GM23338 (cell line): ENCODE measurements around the gene GRHL3. TPM values are rescaled to one million over a fixed set of nuclear protein-coding genes. Genes with fewer than 3 reads are reported as not detected.

Experiments
- ATAC-seq: fragments of 200-7000 bp; cut with Tn5 transposase; 3 replicates; pipeline ENCODE4 v1.9.1; 2020
- DNase-seq: peaks from one replicate; pipeline ENCODE4 v3.0.0-alpha.2; 2015; ENCODE audit warnings: low spot score
- H2AFZ ChIP-seq: fragments of 200-600 bp; sonication (generic); 2 replicates; pipeline ENCODE4 v1.8.0; 2016; ENCODE audit warnings: antibody characterized with exemption, mild to moderate bottlenecking, moderate library complexity
- H3F3A ChIP-seq: fragments of 200-600 bp; sonication (generic); replicated peaks from 2 replicates; pipeline ENCODE4 v1.8.0; 2017; ENCODE audit warnings: antibody characterized with exemption, mixed run types, low read depth
- H3K27ac ChIP-seq: fragments of 200-600 bp; sonication (generic); 2 replicates; pipeline ENCODE4 v1.6.1; 2016; ENCODE audit warnings: low read depth
- H3K27me3 ChIP-seq: fragments of 200-600 bp; sonication (generic); 2 replicates; pipeline ENCODE4 v1.8.0; 2016; ENCODE audit warnings: mild to moderate bottlenecking, mixed run types, moderate library complexity; ENCODE audit not compliant: insufficient read depth
- H3K36me3 ChIP-seq: fragments of 200-600 bp; sonication (generic); 2 replicates; pipeline ENCODE4 v1.8.0; 2016; ENCODE audit warnings: mild to moderate bottlenecking; ENCODE audit not compliant: insufficient read depth
- H3K4me1 ChIP-seq: fragments of 200-600 bp; sonication (generic); 2 replicates; pipeline ENCODE4 v1.8.0; 2016; ENCODE audit warnings: mild to moderate bottlenecking, moderate library complexity; ENCODE audit not compliant: insufficient read depth
- H3K4me2 ChIP-seq: fragments of 200-600 bp; sonication (generic); 2 replicates; pipeline ENCODE4 v1.7.1; 2017; ENCODE audit warnings: mixed run types
- H3K4me3 ChIP-seq: fragments of 200-600 bp; sonication (generic); 2 replicates; pipeline ENCODE4 v1.6.1; 2016; ENCODE audit warnings: mixed run types
- H3K79me2 ChIP-seq: fragments of 200-600 bp; sonication (generic); replicated peaks from 2 replicates; pipeline ENCODE4 v1.8.0; 2017; ENCODE audit warnings: mild to moderate bottlenecking; ENCODE audit not compliant: insufficient read depth
- H3K9me2 ChIP-seq: fragments of 200-600 bp; sonication (generic); 2 replicates; pipeline ENCODE4 v1.8.0; 2017; ENCODE audit not compliant: insufficient read depth
- H4K20me1 ChIP-seq: fragments of 200-600 bp; sonication (generic); replicated peaks from 2 replicates; pipeline ENCODE4 v1.8.0; 2017; ENCODE audit warnings: mild to moderate bottlenecking; ENCODE audit not compliant: insufficient read depth
- H3K27ac Mint-ChIP-seq: 2 replicates; pipeline ENCODE4 v1.8.0; 2020; ENCODE audit warnings: inconsistent platforms, mild to moderate bottlenecking, moderate library complexity, mixed read lengths
- H3K27me3 Mint-ChIP-seq: 3 replicates; pipeline ENCODE4 v1.8.0; 2022; ENCODE audit warnings: low read depth, mild to moderate bottlenecking, moderate library complexity, mixed read lengths, inconsistent platforms; ENCODE audit not compliant: insufficient read depth, poor library complexity
- H3K36me3 Mint-ChIP-seq: 3 replicates; pipeline ENCODE4 v1.8.0; 2021; ENCODE audit warnings: low read depth, mild to moderate bottlenecking, inconsistent platforms, moderate library complexity, mixed read lengths
- H3K4me1 Mint-ChIP-seq: 3 replicates; pipeline ENCODE4 v1.8.0; 2020; ENCODE audit warnings: mild to moderate bottlenecking, inconsistent platforms, mixed read lengths
- H3K4me3 Mint-ChIP-seq: 3 replicates; pipeline ENCODE4 v1.8.0; 2021; ENCODE audit warnings: moderate library complexity, mild to moderate bottlenecking, inconsistent platforms, mixed read lengths
- H3K9me3 Mint-ChIP-seq: 3 replicates; pipeline ENCODE4 v1.8.0; 2020; ENCODE audit warnings: moderate library complexity, mild to moderate bottlenecking, inconsistent platforms, mixed read lengths
- CREB1 ChIP-seq: fragments of 250-450 bp; sonication (Bioruptor Pico); IDR thresholded peaks from 2 replicates; pipeline ENCODE4 v1.5.0; 2020; ENCODE audit warnings: low read depth, mild to moderate bottlenecking, moderate library complexity
- CTCF ChIP-seq, 2 experiments: fragments of 200-600 bp in 1 of 2; sonication (generic) in 1 of 2; conservative IDR thresholded peaks; 2 replicates each; pipeline versions ENCODE4 v1.5.1 to v1.6.1; 2016 to 2017; ENCODE audit warnings: antibody characterized with exemption in 2 of 2, low read depth in 2 of 2, mild to moderate bottlenecking in 2 of 2, moderate library complexity in 1 of 2
- ETS1 ChIP-seq: IDR thresholded peaks from 2 replicates; pipeline ENCODE4 v1.6.1; 2016; ENCODE audit warnings: antibody characterized with exemption
- EZH2 ChIP-seq: fragments of 200-600 bp; sonication (generic); IDR thresholded peaks from one replicate; pipeline ENCODE4 v1.8.0; 2017; ENCODE audit warnings: antibody characterized with exemption, mild to moderate bottlenecking, low read depth; ENCODE audit not compliant: unreplicated experiment
- EZH2phosphoT487 ChIP-seq: fragments of 200-600 bp; sonication (generic); IDR thresholded peaks from one replicate; pipeline ENCODE4 v1.8.1; 2018; ENCODE audit warnings: antibody characterized with exemption; ENCODE audit not compliant: unreplicated experiment
- JUNB ChIP-seq: IDR thresholded peaks from one replicate; pipeline ENCODE4 v1.6.1; 2016; ENCODE audit warnings: antibody characterized with exemption; ENCODE audit not compliant: unreplicated experiment
- NANOG ChIP-seq: IDR thresholded peaks from 2 replicates; pipeline ENCODE4 v1.6.1; 2016; ENCODE audit warnings: antibody characterized with exemption, borderline replicate concordance
- POLR2AphosphoS5 ChIP-seq: IDR thresholded peaks from 2 replicates; pipeline ENCODE4 v1.6.1; 2016; ENCODE audit warnings: antibody characterized with exemption, low read depth
- REST ChIP-seq: IDR thresholded peaks from one replicate; pipeline ENCODE4 v1.6.1; 2018; ENCODE audit warnings: antibody characterized with exemption; ENCODE audit not compliant: unreplicated experiment
- STAT1 ChIP-seq: IDR thresholded peaks from one replicate; pipeline ENCODE4 v1.6.1; 2016; ENCODE audit warnings: antibody characterized with exemption; ENCODE audit not compliant: unreplicated experiment
- ZNF114 ChIP-seq: fragments of 250-450 bp; sonication (Bioruptor Pico); IDR thresholded peaks from 2 replicates; pipeline ENCODE4 v1.5.0; 2020; ENCODE audit warnings: mild to moderate bottlenecking, moderate library complexity
- ZNF331 ChIP-seq: fragments of 250-450 bp; sonication (Bioruptor Pico); IDR thresholded peaks from 2 replicates; pipeline ENCODE4 v1.5.0; 2020; ENCODE audit warnings: low read depth, mild to moderate bottlenecking, moderate library complexity
- ZNF462 ChIP-seq: fragments of 250-450 bp; sonication (Bioruptor Pico); IDR thresholded peaks from 2 replicates; pipeline ENCODE4 v1.5.0; 2020; ENCODE audit warnings: mild to moderate bottlenecking, moderate library complexity
- polyA plus RNA-seq: library from polyadenylated mRNA; unstranded; fragments of >200 nt; fragmentation: Nextera tagmentation; extraction: Ambion mirVana; gene quantifications from 2 replicates; pipeline ENCODE4 v1.2.1, GENCODE V29; 2016
- total RNA-seq: library from RNA; depleted of rRNA; stranded (reverse); fragments of >200 nt; shearing (Covaris generic); gene quantifications from 2 replicates; pipeline ENCODE4 v1.2.3, GENCODE V29; 2014

Gene GRHL3
- total and polyA plus RNA-seq, 2 experiments from 2014 or later: 0.78 to 1.1 TPM

GRCh38 chr1:24289937-24290595, 29.1 kb upstream of the GRHL3 start:
- H3K9me3 Mint-ChIP-seq: no peaks in the 10 kb centered on the region
- Histone ChIP-seq H2AFZ (no peak overlapping the region), H3K79me2 (no peaks in the 10 kb centered on the region), H3K4me2 (no peak overlapping the region), H3K27me3 (no peaks in the 10 kb centered on the region), H3K27ac (no peak overlapping the region), H3F3A (peaks cover 3% of the 10 kb centered on the region; the same call in 1 of the 2 replicates), H4K20me1 (no peaks in the 10 kb centered on the region), H3K4me1 (peaks cover 31% of the 10 kb centered on the region), H3K36me3 (no peaks in the 10 kb centered on the region), H3K4me3 (no peak overlapping the region), H3K9me2 (0 out of 2 replicates have a peak, but pooled peaks cover 2% of the 10 kb centered on the region)
- ATAC-seq: no peak
- no peak overlapping the region for H3K4me3 Mint-ChIP-seq
- H3K36me3 Mint-ChIP-seq: no peaks in the 10 kb centered on the region
- H3K4me1 Mint-ChIP-seq: peaks cover 32% of the 10 kb centered on the region
- TF ChIP-seq ETS1 (no peak), ZNF462 (CRISPR knock-in tag) (no peak), NANOG (no peak), POLR2AphosphoS5 (no peak), JUNB (no peak), ZNF331 (CRISPR knock-in tag) (no peak), CTCF (conservative IDR thresholded peaks at IDR 0.05; ENCODE audit: low read depth in 2 of 2) (no peak), ZNF114 (CRISPR knock-in tag) (no peak), REST (no peak), EZH2phosphoT487 (no peak), CREB1 (CRISPR knock-in tag) (no peak), STAT1 (no peak), EZH2 (no peak)
- peaks cover 1% of the 10 kb centered on the region for H3K27me3 Mint-ChIP-seq
- peak overlapping the region; percentile 46; the same call in 1 of the 2 replicates for H3K27ac Mint-ChIP-seq
- DNase-seq: no peak
